ENCODE data around the gene SRRM5. TPM values are rescaled to one million over a fixed set of nuclear protein-coding genes. Genes with fewer than 3 reads are reported as not detected.
"Not testable (repeated sequence)": the region's sequence is repeated elsewhere in the genome, so short reads cannot be mapped to it uniquely, and the experiment has no call there.

SRRM5 gene
- polyA plus RNA-seq, 1 of the 3 experiments (the other 2 are of a cell fraction) = 0.15 TPM

DNA sequence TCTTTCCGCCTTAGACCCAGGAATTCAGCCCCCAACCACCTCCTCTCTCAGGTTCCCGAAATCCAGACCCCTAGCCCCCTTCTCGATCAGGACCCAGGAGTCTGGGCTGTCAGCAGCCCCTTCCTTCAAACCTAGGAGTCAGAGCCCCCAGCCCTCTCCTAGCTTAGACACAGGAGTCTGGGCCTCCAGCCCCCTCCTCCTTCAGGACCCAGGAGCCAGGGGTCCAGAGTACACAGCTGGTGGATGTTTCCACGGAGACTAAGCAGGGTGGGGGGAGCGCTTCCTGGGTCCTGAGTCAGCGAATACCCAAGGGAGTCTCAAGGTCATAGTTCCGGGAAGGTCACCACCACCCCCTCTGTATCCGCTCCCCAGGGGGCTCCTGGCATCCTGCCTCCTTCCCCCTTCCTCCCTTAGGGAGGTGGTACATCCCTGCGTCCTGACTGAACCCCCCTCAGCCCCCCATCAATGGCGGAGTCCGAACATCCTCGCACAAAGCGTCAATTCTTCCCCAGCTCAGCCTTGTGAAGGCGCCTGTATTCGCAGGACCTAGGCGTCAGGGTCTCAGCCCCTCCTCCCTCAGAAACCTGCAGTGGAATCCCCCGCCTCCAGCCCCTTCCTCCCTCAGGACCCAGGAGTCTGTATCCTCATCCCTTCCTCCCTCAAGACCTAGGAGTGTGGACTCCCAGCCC, 23.1 kb downstream of the SRRM5 start:
- 78% methylated on average over 13 of the region's 17 CpGs for WGBS (ENCODE audit: low lambda C conversion rate)
- Histone ChIP-seq H3K27me3 (ENCODE audit: insufficient read depth) (no peaks in the 10 kb centered on the region; the same call in 1 of the 2 replicates), H3K79me2 (ENCODE audit: insufficient read depth) (no peaks in the 10 kb centered on the region), H3K9ac (no peak overlapping the region), H2AFZ (ENCODE audit: low read depth) (no peak overlapping the region), H3K36me3 (replicated peaks in 1 of 2; ENCODE audit: control insufficient read depth in 1 of 2, insufficient read depth in 2 of 2, low read length in 1 of 2) (no peaks in the 10 kb centered on the region), H3K9me2 (no peaks in the 10 kb centered on the region), H3K4me2 (no peak overlapping the region), H3K27ac (ENCODE audit: low read depth in 2 of 2, low read length in 1 of 2) (no peak overlapping the region), H3F3A (replicated peaks; ENCODE audit: insufficient read depth) (peaks cover 4% of the 10 kb centered on the region), H3K9me3 (no peaks in the 10 kb centered on the region), H4K20me1 (ENCODE audit: insufficient read depth) (no peaks in the 10 kb centered on the region), H3K4me1 (ENCODE audit: control insufficient read depth in 1 of 2, insufficient read depth in 2 of 2, low read depth in 1 of 2, low read length in 1 of 2) (peaks cover 0 to 8% of the 10 kb centered on the region in 2 experiments; a peak in 1 of 4 replicates), H3K4me3 (ENCODE audit: low read depth in 2 of 2, low read length in 1 of 2) (no peak overlapping the region)
- TF ChIP-seq RFX5 (IDR thresholded peaks at IDR 0.05; ENCODE audit: low read length) (no peak), RAD21 (IDR thresholded peaks at IDR 0.05; ENCODE audit: low read length) (no peak), TCF12 (IDR thresholded peaks at IDR 0.05) (no peak), EP300 (IDR thresholded peaks at IDR 0.05; ENCODE audit: borderline replicate concordance in 1 of 2, low read depth in 1 of 2, low read length in 1 of 2) (no peak), MXI1 (IDR thresholded peaks at IDR 0.05; ENCODE audit: low read depth, low read length) (no peak), NFIC (IDR thresholded peaks at IDR 0.05; ENCODE audit: borderline replicate concordance) (no peak), RCOR1 (IDR thresholded peaks at IDR 0.05; ENCODE audit: low read length) (no peak), TEAD4 (IDR thresholded peaks at IDR 0.05; ENCODE audit: borderline replicate concordance, insufficient read depth) (no peak), FOXJ3 (CRISPR knock-in tag; IDR thresholded peaks at IDR 0.05) (no peak), CHD2 (IDR thresholded peaks at IDR 0.05; ENCODE audit: low read length, partially characterized antibody) (no peak)
- TF ChIP-seq, protein P1, sequence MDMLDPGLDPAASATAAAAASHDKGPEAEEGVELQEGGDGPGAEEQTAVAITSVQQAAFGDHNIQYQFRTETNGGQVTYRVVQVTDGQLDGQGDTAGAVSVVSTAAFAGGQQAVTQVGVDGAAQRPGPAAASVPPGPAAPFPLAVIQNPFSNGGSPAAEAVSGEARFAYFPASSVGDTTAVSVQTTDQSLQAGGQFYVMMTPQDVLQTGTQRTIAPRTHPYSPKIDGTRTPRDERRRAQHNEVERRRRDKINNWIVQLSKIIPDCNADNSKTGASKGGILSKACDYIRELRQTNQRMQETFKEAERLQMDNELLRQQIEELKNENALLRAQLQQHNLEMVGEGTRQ (IDR thresholded peaks at IDR 0.05; ENCODE audit: borderline replicate concordance, low read depth, low read length) = no peak
- TF ChIP-seq, protein P2, sequence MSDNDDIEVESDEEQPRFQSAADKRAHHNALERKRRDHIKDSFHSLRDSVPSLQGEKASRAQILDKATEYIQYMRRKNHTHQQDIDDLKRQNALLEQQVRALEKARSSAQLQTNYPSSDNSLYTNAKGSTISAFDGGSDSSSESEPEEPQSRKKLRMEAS (IDR thresholded peaks at IDR 0.05; ENCODE audit: low read depth) = no peak
- TF ChIP-seq, protein P3, sequence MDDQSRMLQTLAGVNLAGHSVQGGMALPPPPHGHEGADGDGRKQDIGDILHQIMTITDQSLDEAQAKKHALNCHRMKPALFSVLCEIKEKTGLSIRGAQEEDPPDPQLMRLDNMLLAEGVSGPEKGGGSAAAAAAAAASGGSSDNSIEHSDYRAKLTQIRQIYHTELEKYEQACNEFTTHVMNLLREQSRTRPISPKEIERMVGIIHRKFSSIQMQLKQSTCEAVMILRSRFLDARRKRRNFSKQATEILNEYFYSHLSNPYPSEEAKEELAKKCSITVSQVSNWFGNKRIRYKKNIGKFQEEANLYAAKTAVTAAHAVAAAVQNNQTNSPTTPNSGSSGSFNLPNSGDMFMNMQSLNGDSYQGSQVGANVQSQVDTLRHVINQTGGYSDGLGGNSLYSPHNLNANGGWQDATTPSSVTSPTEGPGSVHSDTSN (IDR thresholded peaks at IDR 0.05) = no peak
- TF ChIP-seq, protein P4, sequence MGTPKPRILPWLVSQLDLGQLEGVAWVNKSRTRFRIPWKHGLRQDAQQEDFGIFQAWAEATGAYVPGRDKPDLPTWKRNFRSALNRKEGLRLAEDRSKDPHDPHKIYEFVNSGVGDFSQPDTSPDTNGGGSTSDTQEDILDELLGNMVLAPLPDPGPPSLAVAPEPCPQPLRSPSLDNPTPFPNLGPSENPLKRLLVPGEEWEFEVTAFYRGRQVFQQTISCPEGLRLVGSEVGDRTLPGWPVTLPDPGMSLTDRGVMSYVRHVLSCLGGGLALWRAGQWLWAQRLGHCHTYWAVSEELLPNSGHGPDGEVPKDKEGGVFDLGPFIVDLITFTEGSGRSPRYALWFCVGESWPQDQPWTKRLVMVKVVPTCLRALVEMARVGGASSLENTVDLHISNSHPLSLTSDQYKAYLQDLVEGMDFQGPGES (IDR thresholded peaks at IDR 0.05; ENCODE audit: low read depth, low read length) = no peak
- ChIA-PET CTCF (interaction anchor here (1.3 kb wide), 1 partner anchor 17 kb away, joined by 3 read pairs; no protein-coding TSS in a partner anchor), POLR2A (no interaction called here)
- no peak for DNase-seq

DNA sequence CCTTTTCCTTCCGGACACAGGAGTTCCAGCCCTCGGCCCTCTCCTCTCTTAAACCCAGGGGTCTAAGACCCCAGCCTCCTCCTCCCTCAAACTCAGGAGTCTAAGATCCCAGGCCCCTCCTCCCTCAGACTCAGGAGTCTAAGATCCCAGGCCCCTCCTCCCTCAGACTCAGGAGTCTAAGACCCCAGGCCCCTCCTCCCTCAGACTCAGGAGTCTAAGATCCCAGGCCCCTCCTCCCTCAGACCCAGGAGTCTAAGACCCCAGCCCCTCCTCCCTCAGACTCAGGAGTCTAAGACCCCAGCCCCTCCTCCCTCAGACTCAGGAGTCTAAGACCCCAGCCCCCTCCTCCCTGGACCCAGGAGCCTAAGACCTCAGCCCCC, 23.7 kb downstream of the SRRM5 start:
- H3K4me3 ChIP-seq (ENCODE audit: low read depth in 2 of 2, low read length in 1 of 2); H3K27me3 ChIP-seq (ENCODE audit: insufficient read depth); H2AFZ ChIP-seq (ENCODE audit: low read depth); POLR2A ChIA-PET; H3K36me3 ChIP-seq (replicated peaks in 1 of 2; ENCODE audit: control insufficient read depth in 1 of 2, insufficient read depth in 2 of 2, low read length in 1 of 2); H3K79me2 ChIP-seq (ENCODE audit: insufficient read depth); H3K27ac ChIP-seq (ENCODE audit: low read depth in 2 of 2, low read length in 1 of 2); H3K9me3 ChIP-seq; DNase-seq; H3K9ac ChIP-seq; H4K20me1 ChIP-seq (ENCODE audit: insufficient read depth); H3F3A ChIP-seq (replicated peaks; ENCODE audit: insufficient read depth); H3K4me2 ChIP-seq; H3K9me2 ChIP-seq: not testable (repeated sequence)
- peaks cover 0 to 13% of the 10 kb centered on the region in 2 experiments; a peak in 1 of 4 replicates for H3K4me1 ChIP-seq (ENCODE audit: control insufficient read depth in 1 of 2, insufficient read depth in 2 of 2, low read depth in 1 of 2, low read length in 1 of 2)
- CTCF ChIA-PET = interaction anchor here (1.3 kb wide), 1 partner anchor 16 kb away, joined by 3 read pairs; no protein-coding TSS in a partner anchor
- WGBS (ENCODE audit: low lambda C conversion rate) = 92% methylated on average over 2 of the region's 2 CpGs
